Endothelial cell of umbilical vein (primary cell): ENCODE data around the gene HPS4.
A peak's percentile ranks its signal among the peaks of the same experiment; 100 is the strongest.

ENCODE experiments used
- CTCF ChIP-seq, 2 donors: IDR thresholded peaks; 1 replicate in 1 of 2; 2 replicates in 1 of 2; pipeline ENCODE4 v1.5.1; 2011; ENCODE audit warnings: low read length in 2 of 2, mild to moderate bottlenecking in 2 of 2, moderate library complexity in 2 of 2, control low read depth in 1 of 2, inconsistent platforms in 1 of 2, low read depth in 1 of 2; ENCODE audit not compliant: insufficient read depth in 1 of 2; ENCODE audit errors: extremely low read depth in 1 of 2
- EZH2 ChIP-seq: IDR thresholded peaks from 2 replicates; pipeline ENCODE4 v1.6.1; 2012; ENCODE audit warnings: borderline replicate concordance, low read depth, mild to moderate bottlenecking, moderate library complexity, low read length, inconsistent platforms; ENCODE audit not compliant: severe bottlenecking
- FOS ChIP-seq: IDR thresholded peaks from 2 replicates; pipeline ENCODE4 v1.6.1; 2011; ENCODE audit warnings: mild to moderate bottlenecking, low read length, moderate library complexity, borderline replicate concordance; ENCODE audit not compliant: insufficient read depth
- GATA2 ChIP-seq: IDR thresholded peaks from 2 replicates; pipeline ENCODE4 v1.7.0; 2011; ENCODE audit warnings: low read depth, mild to moderate bottlenecking, moderate library complexity, mixed read lengths, low read length; ENCODE audit not compliant: insufficient read length, insufficient read depth
- JUN ChIP-seq: IDR thresholded peaks from 2 replicates; pipeline ENCODE4 v1.6.1; 2011; ENCODE audit warnings: borderline replicate concordance, low read depth; ENCODE audit not compliant: insufficient read length, insufficient read depth
- MAX ChIP-seq: IDR thresholded peaks from 2 replicates; pipeline ENCODE4 v1.6.1; 2011; ENCODE audit not compliant: insufficient read depth, insufficient read length
- POLR2A ChIP-seq: IDR thresholded peaks from 2 replicates; pipeline ENCODE4 v1.6.1; 2012; ENCODE audit warnings: low read depth, mild to moderate bottlenecking, control low read depth, low read length
- POLR2AphosphoS5 ChIP-seq: IDR thresholded peaks from 2 replicates; pipeline ENCODE4 v1.6.1; 2012; ENCODE audit warnings: low read depth, mild to moderate bottlenecking, control low read depth, low read length, moderate library complexity; ENCODE audit not compliant: insufficient read depth

GRCh38 chr22:26461188-26461810, 22.3 kb downstream of the HPS4 start:
- peak; percentile 75 to 90 for TF ChIP-seq CTCF (IDR thresholded peaks at IDR 0.05; ENCODE audit: extremely low read depth in 1 of 2, insufficient read depth in 1 of 2, low read depth in 1 of 2, low read length in 2 of 2)
- no peak for TF ChIP-seq POLR2A
- TF ChIP-seq POLR2AphosphoS5: no peak
- TF ChIP-seq MAX: no peak
- TF ChIP-seq EZH2: no peak
- TF ChIP-seq FOS: no peak
- TF ChIP-seq JUN: no peak
- TF ChIP-seq GATA2: no peak
